Sigmoid colon (tissue), 4 donors: ENCODE data around the gene PRKN.
"Not testable (repeated sequence)": the region's sequence is repeated elsewhere in the genome, so short reads cannot be mapped to it uniquely, and the experiment has no call there.

Experiments used
- POLR2A ChIP-seq, 2 donors: fragments of 450-650 bp; IDR thresholded peaks; one replicate each; pipeline ENCODE4 v1.6.1; 2016; ENCODE audit warnings: antibody characterized with exemption in 2 of 2, mild to moderate bottlenecking in 2 of 2, moderate library complexity in 2 of 2
- POLR2AphosphoS5 ChIP-seq, 4 donors: sonication (generic); formaldehyde crosslinking; IDR thresholded peaks; one replicate each; pipeline ENCODE4 v1.6.1; 2017; ENCODE audit warnings: antibody characterized with exemption in 4 of 4
- TF ChIP-seq, protein P1 (sequence below), 4 experiments: fragments of 450-650 bp in 3 of 4; fragments of 200-600 bp in 1 of 4; IDR thresholded peaks; one replicate each; pipeline ENCODE4 v1.5.1; 2016 to 2019; ENCODE audit warnings: antibody characterized with exemption in 4 of 4, mild to moderate bottlenecking in 3 of 4, moderate library complexity in 2 of 4

DNA sequence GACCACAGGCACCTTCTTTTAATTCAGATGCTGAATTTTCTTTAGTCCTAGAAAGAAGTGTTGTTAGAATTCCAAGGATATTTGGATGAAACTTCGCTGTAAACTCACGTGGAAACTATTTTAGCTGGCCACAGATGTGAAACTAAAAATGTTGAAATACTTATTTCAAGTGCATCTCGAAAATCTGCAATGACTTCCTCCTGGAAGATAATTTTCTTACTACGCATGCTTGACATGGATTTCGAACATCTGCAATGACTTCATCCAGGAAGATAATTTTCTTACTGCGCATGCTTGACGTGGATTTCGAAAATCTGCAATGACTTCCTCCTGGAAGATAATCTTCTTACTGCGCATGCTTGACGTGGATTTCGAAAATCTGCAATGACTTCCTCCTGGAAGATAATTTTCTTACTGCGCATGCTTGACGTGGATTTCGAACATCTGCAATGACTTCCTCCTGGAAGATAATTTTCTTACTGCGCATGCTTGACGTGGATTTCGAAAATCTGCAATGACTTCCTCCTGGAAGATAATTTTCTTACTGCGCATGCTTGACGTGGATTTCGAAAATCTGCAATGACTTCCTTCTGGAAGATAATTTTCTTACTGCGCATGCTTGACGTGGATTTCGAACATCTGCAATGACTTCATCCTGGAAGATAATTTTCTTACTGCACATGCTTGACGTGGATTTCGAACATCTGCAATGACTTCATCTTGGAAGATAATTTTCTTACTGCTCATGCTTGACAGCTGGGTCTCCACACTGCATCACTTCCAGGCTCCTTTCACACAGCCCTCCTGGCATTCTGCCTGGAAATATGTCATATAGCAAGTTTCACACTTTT, 336.4 kb downstream of the PRKN start:
- TF ChIP-seq, protein P1, sequence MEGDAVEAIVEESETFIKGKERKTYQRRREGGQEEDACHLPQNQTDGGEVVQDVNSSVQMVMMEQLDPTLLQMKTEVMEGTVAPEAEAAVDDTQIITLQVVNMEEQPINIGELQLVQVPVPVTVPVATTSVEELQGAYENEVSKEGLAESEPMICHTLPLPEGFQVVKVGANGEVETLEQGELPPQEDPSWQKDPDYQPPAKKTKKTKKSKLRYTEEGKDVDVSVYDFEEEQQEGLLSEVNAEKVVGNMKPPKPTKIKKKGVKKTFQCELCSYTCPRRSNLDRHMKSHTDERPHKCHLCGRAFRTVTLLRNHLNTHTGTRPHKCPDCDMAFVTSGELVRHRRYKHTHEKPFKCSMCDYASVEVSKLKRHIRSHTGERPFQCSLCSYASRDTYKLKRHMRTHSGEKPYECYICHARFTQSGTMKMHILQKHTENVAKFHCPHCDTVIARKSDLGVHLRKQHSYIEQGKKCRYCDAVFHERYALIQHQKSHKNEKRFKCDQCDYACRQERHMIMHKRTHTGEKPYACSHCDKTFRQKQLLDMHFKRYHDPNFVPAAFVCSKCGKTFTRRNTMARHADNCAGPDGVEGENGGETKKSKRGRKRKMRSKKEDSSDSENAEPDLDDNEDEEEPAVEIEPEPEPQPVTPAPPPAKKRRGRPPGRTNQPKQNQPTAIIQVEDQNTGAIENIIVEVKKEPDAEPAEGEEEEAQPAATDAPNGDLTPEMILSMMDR (IDR thresholded peaks at IDR 0.05): not testable (repeated sequence)
- TF ChIP-seq POLR2AphosphoS5 (IDR thresholded peaks at IDR 0.05): peak in 1 of 4 donors; percentile 26
- TF ChIP-seq POLR2A (IDR thresholded peaks at IDR 0.05): not testable (repeated sequence)
